Endodermal cell (in vitro differentiated cells): ENCODE measurements around the gene BUB1. TPM values are rescaled to one million over a fixed set of nuclear protein-coding genes. Genes with fewer than 3 reads are reported as not detected.

Experiments
- DNase-seq: peaks from one replicate; pipeline ENCODE4 v3.0.0-alpha.2; 2017
- H3K27ac ChIP-seq: 2 replicates; pipeline ENCODE4 v1.5.1; 2013; ENCODE audit warnings: mild to moderate bottlenecking, low read depth, low read length, moderate library complexity
- H3K27me3 ChIP-seq: 2 replicates; pipeline ENCODE4 v1.6.1; 2013; ENCODE audit warnings: mild to moderate bottlenecking, low read length, moderate library complexity; ENCODE audit not compliant: insufficient read depth, control insufficient read depth, poor library complexity, severe bottlenecking
- H3K36me3 ChIP-seq: 2 replicates; pipeline ENCODE4 v1.7.0; 2013; ENCODE audit warnings: mild to moderate bottlenecking, low read length, moderate library complexity; ENCODE audit not compliant: control insufficient read depth, insufficient read depth
- H3K4me1 ChIP-seq: one replicate; pipeline ENCODE4 v1.7.0; 2013; ENCODE audit warnings: low read length; ENCODE audit not compliant: control insufficient read depth, insufficient read depth
- H3K4me3 ChIP-seq: 2 replicates; pipeline ENCODE4 v1.5.1; 2013; ENCODE audit warnings: mild to moderate bottlenecking, low read length, moderate library complexity
- H3K9ac ChIP-seq: 2 replicates; pipeline ENCODE4 v1.6.1; 2013; ENCODE audit warnings: mild to moderate bottlenecking, low read length, moderate library complexity; ENCODE audit not compliant: poor library complexity, severe bottlenecking; ENCODE audit errors: extremely low read depth
- H3K9me3 ChIP-seq: 2 replicates; pipeline ENCODE4 v1.6.1; 2013; ENCODE audit warnings: mild to moderate bottlenecking, low read length, moderate library complexity; ENCODE audit not compliant: control insufficient read depth
- H3K27ac Mint-ChIP-seq: 2 replicates; pipeline ENCODE4 v1.8.0; 2020; ENCODE audit warnings: mixed read lengths
- H3K27me3 Mint-ChIP-seq: 2 replicates; pipeline ENCODE4 v1.8.0; 2021; ENCODE audit warnings: mild to moderate bottlenecking, mixed read lengths; ENCODE audit not compliant: insufficient read depth
- H3K36me3 Mint-ChIP-seq: 2 replicates; pipeline ENCODE4 v1.8.0; 2020; ENCODE audit warnings: low read depth, mixed read lengths
- H3K4me1 Mint-ChIP-seq: 2 replicates; pipeline ENCODE4 v1.8.0; 2020; ENCODE audit warnings: mixed read lengths
- H3K4me3 Mint-ChIP-seq: 2 replicates; pipeline ENCODE4 v1.8.0; 2020; ENCODE audit warnings: mild to moderate bottlenecking, moderate library complexity, mixed read lengths
- H3K9me3 Mint-ChIP-seq: 2 replicates; pipeline ENCODE4 v1.8.0; 2020; ENCODE audit warnings: mild to moderate bottlenecking, mixed read lengths
- WGBS, 2 experiments: methylation state at CpG; one replicate each; pipeline versions ENCODE4 v1.1.5 to v1.1.7; 2013; ENCODE audit warnings: missing lambda C conversion rate in 2 of 2, mixed read lengths in 1 of 2; ENCODE audit not compliant: insufficient coverage in 1 of 2, insufficient read length in 1 of 2; 5-methylcytosine and 5-hydroxymethylcytosine counted together
- total RNA-seq, 2 donors: library from RNA; stranded (reverse); fragmentation: NEBNext Ultra II Directional in 1 of 2; extraction: Animal tissue kit (Norgen Biotek cat#: 25700) in 1 of 2; gene quantifications; 2 replicates in 1 of 2; 3 replicates in 1 of 2; pipeline ENCODE4 v1.2.1, GENCODE V29; 2021
- TF ChIP-seq, protein P1 (sequence below): fragments of 200-600 bp; sonication (generic); conservative IDR thresholded peaks from 2 replicates; pipeline ENCODE4 v1.5.0; 2021; ENCODE audit warnings: antibody characterized with exemption, mild to moderate bottlenecking

Gene BUB1
- total RNA-seq, 2 donors from 2014 or later: 68.3 to 118 TPM

DNA sequence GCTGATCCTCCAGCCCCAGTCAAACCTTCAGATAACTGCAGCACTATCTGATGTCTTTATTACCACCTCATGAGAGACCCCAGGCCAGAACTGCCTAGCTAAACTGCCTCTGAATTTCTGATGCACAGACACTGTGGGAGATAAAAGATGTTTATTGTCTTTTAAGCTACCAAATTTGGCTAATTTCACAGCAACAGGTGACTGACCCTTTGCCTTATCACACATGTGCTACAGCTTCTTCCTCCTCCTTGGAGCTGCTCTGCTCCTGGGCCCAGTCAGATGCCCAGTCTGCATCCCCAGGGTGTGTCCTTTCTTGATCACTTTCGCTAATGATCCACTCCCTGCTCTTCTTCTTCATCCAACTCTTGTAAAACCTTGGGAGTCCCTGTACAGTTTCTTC is 34.9 kb upstream of the BUB1 start:
- H3K27ac ChIP-seq: no peak overlapping the region
- H3K27me3 ChIP-seq: no peaks in the 10 kb centered on the region
- Mint-ChIP-seq H3K27me3 (peaks cover 12% of the 10 kb centered on the region), H3K27ac (no peak overlapping the region), H3K36me3 (no peaks in the 10 kb centered on the region), H3K9me3 (peaks cover 4% of the 10 kb centered on the region), H3K4me1 (peaks cover 2% of the 10 kb centered on the region), H3K4me3 (no peak overlapping the region)
- TF ChIP-seq, protein P1, sequence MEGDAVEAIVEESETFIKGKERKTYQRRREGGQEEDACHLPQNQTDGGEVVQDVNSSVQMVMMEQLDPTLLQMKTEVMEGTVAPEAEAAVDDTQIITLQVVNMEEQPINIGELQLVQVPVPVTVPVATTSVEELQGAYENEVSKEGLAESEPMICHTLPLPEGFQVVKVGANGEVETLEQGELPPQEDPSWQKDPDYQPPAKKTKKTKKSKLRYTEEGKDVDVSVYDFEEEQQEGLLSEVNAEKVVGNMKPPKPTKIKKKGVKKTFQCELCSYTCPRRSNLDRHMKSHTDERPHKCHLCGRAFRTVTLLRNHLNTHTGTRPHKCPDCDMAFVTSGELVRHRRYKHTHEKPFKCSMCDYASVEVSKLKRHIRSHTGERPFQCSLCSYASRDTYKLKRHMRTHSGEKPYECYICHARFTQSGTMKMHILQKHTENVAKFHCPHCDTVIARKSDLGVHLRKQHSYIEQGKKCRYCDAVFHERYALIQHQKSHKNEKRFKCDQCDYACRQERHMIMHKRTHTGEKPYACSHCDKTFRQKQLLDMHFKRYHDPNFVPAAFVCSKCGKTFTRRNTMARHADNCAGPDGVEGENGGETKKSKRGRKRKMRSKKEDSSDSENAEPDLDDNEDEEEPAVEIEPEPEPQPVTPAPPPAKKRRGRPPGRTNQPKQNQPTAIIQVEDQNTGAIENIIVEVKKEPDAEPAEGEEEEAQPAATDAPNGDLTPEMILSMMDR: no peak
- H3K9ac ChIP-seq: no peak overlapping the region
- no peaks in the 10 kb centered on the region for H3K9me3 ChIP-seq
- H3K4me3 ChIP-seq: no peak overlapping the region
- 89 to 100% methylated on average over 1 of the region's 1 CpG for WGBS, 2 experiments
- no peaks in the 10 kb centered on the region for H3K4me1 ChIP-seq
- no peaks in the 10 kb centered on the region for H3K36me3 ChIP-seq
- DNase-seq: no peak

DNA sequence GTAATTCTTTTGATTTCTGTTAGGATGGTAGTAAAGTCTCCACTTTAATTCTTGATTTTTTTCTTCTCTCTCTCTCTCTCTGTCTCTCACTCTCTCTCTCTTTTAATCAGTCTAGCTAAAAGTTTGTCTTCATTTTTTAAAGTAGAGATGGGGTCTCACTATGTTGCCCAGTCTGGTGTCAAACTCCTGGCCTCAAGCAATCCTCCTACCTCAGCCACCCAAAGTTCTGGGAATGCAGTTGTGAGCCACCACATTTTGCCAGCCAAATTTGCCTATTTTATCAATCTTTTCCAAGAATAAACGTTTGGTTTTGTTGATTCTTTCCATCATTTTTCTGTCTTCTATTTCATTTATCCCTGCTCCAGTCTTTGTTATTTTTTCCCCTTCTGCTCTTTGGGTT is 30.6 kb upstream of the BUB1 start:
- Mint-ChIP-seq H3K9me3 (peaks cover 4% of the 10 kb centered on the region), H3K4me1 (peaks cover 2% of the 10 kb centered on the region), H3K4me3 (no peak overlapping the region), H3K36me3 (no peaks in the 10 kb centered on the region), H3K27ac (no peak overlapping the region), H3K27me3 (peaks cover 17% of the 10 kb centered on the region)
- WGBS, 2 experiments: 57 to 77% methylated on average over 1 of the region's 1 CpG
- Histone ChIP-seq H3K9ac (no peak overlapping the region), H3K36me3 (no peaks in the 10 kb centered on the region), H3K9me3 (no peaks in the 10 kb centered on the region), H3K4me3 (no peak overlapping the region), H3K27me3 (no peaks in the 10 kb centered on the region), H3K4me1 (no peaks in the 10 kb centered on the region), H3K27ac (no peak overlapping the region)
- TF ChIP-seq, protein P1: no peak
- no peak for DNase-seq

DNA sequence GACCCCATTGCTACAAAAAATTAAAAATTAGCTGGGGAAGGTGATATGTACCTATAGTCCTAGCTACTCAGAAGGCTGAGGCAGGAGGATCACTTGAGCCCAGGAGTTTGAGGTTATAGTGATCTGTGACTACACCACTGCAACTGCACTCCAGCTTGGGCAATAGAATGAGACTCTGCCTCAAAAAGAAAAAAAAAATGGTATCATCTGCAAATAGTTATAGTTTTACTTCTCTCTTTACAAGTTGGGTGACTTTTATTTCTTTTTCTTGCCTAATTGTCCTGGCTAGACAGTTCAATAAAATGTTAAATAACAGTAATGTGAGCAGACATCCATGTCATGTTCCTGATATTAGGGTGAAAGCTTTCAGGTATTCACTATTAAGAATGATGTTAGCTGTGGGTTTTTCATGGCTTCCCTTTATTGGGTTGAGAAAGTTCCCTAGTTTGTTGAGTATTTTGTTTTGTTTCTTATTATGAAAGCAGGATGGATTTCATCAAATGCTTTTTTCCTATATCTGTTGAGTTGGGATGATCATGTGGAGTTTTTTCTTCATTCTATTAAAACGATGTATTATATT is 29.6 kb upstream of the BUB1 start:
- Histone ChIP-seq H3K9ac (no peak overlapping the region), H3K4me3 (no peak overlapping the region), H3K27me3 (no peaks in the 10 kb centered on the region), H3K9me3 (no peaks in the 10 kb centered on the region), H3K4me1 (no peaks in the 10 kb centered on the region), H3K27ac (no peak overlapping the region), H3K36me3 (no peaks in the 10 kb centered on the region)
- Mint-ChIP-seq H3K27ac (no peak overlapping the region), H3K9me3 (peaks cover under 1% of the 10 kb centered on the region), H3K36me3 (no peaks in the 10 kb centered on the region), H3K27me3 (peaks cover 16% of the 10 kb centered on the region), H3K4me1 (peaks cover 9% of the 10 kb centered on the region), H3K4me3 (no peak overlapping the region)
- no peak for DNase-seq
- TF ChIP-seq, protein P1: no peak
- 80% methylated on average over 1 of the region's 1 CpG; no CpG with 5 or more reads in 1 of the 2 experiments for WGBS, 2 experiments
